HG03520 (cell line): Measurements from ENCODE around the gene CCDC12.
A peak's percentile ranks its signal among the peaks of the same experiment; 100 is the strongest.

Experiments used
- ATAC-seq: cut with Tn5 transposase; IDR thresholded peaks from one replicate; pipeline ENCODE4 v1.9.1; 2021; ENCODE audit warnings: mild to moderate bottlenecking, moderate library complexity; ENCODE audit not compliant: unreplicated experiment

Gene CCDC12

GRCh38 chr3:46976326-46977190 is at the start of gene CCDC12:
TSS of gene CCDC12 (minus strand) at chr3:46976745. CDS start at chr3:46976732, 13 bp downstream.
- peak; percentile 58 for ATAC-seq

GRCh38 chr3:47024932-47025331 is 48.4 kb upstream of the CCDC12 start:
- no peak for ATAC-seq

GRCh38 chr3:47022641-47023071 is 46.1 kb upstream of the CCDC12 start:
- ATAC-seq: no peak

- ATAC-seq: no peak
Observed at GRCh38 chr3:47020311-47020710, 43.8 kb upstream of the CCDC12 start.

DNA sequence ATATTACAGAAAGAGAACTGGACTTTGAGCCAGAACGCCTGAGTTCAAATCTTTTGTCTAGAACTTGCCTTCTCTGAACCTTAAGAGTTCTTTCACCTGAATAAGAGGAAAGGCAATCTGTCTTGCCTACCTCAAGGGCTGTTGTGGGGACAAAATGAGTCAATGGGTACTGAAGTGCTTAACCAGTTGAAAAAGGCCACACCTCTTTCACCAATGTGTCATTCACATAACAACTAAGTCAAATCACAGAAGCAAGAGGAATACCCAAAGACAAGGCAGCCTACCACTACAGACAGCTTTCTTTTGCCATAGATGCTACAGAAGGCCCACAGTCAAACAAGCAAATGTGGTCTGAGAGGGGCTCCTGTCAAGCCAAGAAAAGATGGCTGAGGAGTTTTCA is 42.7 kb upstream of the CCDC12 start:
- ATAC-seq: peak; percentile 53

- no peak for ATAC-seq
Observed at GRCh38 chr3:47018269-47018611, 41.7 kb upstream of the CCDC12 start.

DNA sequence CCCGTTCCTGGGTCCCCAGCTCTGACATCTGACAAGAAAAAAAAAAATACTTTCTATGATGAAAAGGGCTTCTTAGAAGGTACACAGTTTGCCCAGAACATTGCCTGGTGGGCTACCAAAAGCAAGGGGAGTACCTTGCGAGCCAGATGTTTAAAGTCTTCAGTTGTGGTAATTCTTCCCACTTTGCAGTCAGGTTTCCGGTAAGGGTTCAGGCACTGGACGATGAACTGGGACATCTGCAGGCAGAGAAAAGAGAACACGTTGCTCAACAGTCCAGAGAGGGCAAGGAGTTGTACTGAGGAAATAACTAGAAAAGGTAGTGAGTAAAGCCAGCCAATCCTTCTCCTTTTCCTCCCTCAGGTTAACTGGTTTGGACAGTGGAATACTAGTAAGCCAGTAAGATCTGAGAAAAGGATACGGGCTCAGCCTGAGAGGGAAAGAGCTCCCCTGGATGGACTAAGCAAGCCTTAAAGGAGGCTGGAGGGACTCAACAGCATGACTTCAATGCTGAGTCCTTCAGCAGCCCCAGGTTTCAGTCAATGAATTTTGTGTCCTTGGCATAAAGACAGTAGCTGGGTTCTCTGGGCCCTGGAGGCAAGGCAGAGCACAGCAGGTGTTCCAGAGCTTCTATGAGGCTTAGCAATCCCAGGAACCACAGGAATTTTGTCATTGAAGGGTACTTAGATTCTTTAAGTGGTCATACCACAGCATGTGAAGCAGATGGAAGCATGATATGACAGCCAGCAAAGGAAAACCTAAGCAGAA is 41.1 kb upstream of the CCDC12 start:
- no peak for ATAC-seq

- no peak for ATAC-seq
Observed at GRCh38 chr3:47016934-47017435, 40.4 kb upstream of the CCDC12 start.

DNA sequence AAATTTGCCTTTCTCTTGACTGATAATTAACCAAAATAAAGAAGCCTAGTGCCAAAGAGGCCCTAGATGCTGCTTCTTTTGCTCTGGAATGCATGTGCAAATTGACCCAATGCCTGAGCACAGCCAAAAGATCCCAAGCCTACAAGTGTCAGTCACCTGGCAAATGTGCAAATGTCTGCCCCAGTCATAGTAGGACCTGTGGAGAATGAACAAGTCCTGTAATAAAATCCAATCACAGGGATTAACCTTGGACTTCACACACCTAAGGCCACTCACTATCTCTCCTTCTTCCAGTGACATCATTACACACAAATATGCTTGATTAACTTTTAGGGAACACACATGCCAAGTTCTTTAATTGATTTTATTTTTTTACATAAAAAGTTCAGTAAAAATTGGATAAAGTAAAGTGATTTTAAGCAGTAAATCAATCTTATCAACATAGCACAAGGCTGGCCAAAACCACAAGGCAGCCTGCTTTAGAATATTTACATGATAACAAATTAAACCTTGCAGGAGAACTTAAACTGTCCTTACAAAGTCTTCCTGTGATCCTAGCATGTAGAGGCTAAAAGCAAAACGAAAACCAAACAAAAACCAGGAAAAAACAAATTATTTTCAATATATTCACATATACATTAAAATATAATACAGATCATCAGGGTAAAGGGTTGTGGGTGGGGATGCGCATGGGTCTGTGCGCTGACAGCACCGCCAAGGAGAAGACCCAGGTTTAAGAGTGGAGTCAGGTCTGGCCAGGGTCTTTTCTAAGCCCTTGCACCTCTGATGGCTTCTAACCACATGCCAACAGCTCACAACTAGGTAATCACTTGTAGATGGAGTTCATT is 39.8 kb upstream of the CCDC12 start:
- no peak for ATAC-seq

GRCh38 chr3:47015151-47015550 is 38.6 kb upstream of the CCDC12 start:
- ATAC-seq: no peak

DNA sequence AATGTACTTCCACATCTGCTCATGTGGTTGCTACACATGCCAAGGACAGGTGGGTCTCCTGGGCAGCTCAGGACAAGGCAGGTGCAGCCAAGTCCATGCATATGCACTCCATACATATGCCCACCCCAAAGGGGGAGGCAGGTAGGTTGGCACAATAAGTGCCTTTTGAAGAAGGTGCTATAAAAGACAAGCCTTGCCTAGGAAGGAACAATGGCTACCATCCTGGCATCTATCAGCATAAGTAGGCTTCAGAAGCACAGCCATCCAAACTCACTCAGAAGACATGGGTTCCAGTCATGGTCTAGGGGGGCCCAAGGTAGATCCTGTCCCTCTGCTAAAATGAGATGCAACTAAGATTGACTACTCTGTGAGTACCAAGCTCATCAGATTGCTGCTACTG is 37.5 kb upstream of the CCDC12 start:
- ATAC-seq: no peak

DNA sequence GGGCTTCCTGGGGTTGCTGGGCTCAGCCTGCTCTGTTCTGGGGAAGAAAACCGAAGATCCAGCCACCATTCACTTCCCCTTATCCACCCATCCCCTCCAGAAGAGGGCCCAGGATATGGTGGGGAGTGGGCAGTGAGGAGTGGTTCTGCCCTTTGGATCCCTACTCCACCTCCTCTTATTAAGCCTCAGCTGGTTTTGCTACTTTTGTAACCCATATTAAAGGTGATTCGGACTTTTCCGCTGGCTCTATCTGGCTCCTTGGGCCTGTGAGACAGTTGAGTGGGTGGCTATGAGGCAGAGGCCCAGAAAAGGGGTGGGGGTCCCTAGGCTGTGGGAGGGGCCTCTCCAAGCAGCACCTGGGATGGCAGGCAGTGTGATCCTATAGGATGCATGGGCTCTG is 36.7 kb upstream of the CCDC12 start:
- ATAC-seq: no peak

- no peak for ATAC-seq
Observed at GRCh38 chr3:47012342-47013230, 36.0 kb upstream of the CCDC12 start.

GRCh38 chr3:47011371-47011770 is 34.8 kb upstream of the CCDC12 start:
- no peak for ATAC-seq

DNA sequence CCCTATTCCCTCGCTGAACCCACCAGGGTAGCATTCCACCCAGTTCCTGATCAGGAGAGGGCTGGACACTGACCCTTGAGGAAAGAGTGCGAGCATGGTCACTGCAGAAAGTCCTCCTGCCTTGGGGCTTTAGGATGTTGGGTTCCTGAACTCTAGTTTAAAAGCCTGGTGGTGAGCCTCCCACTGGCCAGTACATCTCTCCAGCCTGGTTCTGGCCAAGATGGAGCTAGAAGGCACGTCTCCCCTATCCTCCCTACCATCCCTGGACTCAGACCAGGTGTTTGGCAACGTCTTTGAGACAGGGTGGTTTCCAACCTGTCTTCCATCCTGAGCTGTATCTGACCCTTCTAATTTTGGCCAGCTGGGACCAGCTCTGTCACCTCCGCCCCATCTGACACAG is 34.4 kb upstream of the CCDC12 start:
- no peak for ATAC-seq

- ATAC-seq: no peak
Observed at GRCh38 chr3:47010111-47010712, 33.7 kb upstream of the CCDC12 start.

DNA sequence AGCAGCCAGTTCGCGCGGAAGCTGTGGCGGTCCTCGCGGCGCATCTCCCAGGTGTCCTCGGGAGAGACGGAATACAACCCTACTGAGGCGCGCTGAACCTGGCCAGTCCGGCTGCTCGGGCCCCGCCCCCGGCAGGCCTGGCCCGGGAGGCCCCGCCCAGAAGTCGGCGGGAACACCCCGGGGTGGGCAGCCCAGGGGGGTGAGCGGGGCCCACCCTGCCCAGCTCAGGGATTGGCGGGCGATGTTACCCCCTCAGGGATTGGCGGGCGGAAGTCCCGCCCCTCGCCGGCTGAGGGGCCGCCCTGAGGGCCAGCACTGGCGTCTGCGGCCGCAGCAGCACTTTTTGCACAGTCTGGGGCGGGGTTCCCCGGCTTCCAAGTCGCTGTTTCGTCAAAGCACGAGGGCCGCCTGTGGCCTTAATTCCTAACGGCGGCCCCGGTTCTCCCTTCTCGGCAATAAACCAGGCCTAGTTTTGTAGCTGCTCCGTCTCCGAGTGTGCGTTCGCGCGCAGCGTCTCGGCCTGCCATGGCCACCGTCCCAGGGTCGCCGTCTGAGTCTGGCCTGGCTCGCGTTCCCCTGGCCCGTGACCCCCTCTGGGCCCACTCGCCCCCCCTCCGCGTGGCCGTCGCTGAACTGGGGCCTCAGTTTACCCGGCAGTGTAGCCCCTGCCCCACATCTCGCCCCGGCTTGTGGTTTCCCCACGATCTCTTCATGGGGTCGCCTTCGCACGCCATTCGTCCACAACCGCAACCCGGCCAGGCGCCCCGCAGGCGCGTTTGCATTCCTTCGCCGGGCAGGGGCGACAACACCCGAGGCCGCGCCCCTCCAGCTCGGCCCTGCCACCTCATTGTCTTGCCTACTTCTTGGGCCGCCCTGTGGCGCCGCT is 32.9 kb upstream of the CCDC12 start:
- peak; percentile 63 for ATAC-seq

- ATAC-seq: no peak
Observed at GRCh38 chr3:47008851-47009224, 32.3 kb upstream of the CCDC12 start.
